HL-60 (cell line): Measurements from ENCODE around the gene AP3S1.

Source experiments
- DNase-seq, 2 experiments: peaks; one replicate each; pipeline ENCODE4 v3.0.0-alpha.2; 2010 to 2020; ENCODE audit warnings: low read depth in 1 of 2, low spot score in 1 of 2
- H3K27ac ChIP-seq: fragments of 250-450 bp; sonication (Bioruptor Pico); replicated peaks from 2 replicates; pipeline ENCODE4 v1.5.1; 2020; ENCODE audit warnings: mild to moderate bottlenecking, moderate library complexity
- H3K27me3 ChIP-seq: fragments of 250-450 bp; sonication (Bioruptor Pico); 2 replicates; pipeline ENCODE4 v1.5.1; 2021; ENCODE audit warnings: mild to moderate bottlenecking, moderate library complexity; ENCODE audit not compliant: insufficient read depth, poor library complexity, severe bottlenecking
- H3K4me3 ChIP-seq: replicated peaks from 2 replicates; pipeline ENCODE4 v1.5.1; 2011; ENCODE audit warnings: mild to moderate bottlenecking, control low read depth, low read length; ENCODE audit not compliant: insufficient read depth
- CTCF ChIP-seq: IDR thresholded peaks from one replicate; pipeline ENCODE4 v1.5.1; 2011; ENCODE audit warnings: low read length, control low read depth, inconsistent platforms; ENCODE audit not compliant: insufficient read depth
- GABPA ChIP-seq: IDR thresholded peaks from 2 replicates; pipeline ENCODE4 v1.6.1; 2012; ENCODE audit warnings: low read depth
- POLR2AphosphoS5 ChIP-seq: IDR thresholded peaks from 2 replicates; pipeline ENCODE4 v1.6.1; 2012; ENCODE audit warnings: low read depth
- REST ChIP-seq: IDR thresholded peaks from 2 replicates; pipeline ENCODE4 v1.6.1; 2012; ENCODE audit warnings: low read depth; ENCODE audit not compliant: insufficient replicate concordance
- SPI1 ChIP-seq: IDR thresholded peaks from 2 replicates; pipeline ENCODE4 v1.6.1; 2012; ENCODE audit warnings: low read depth, mild to moderate bottlenecking, borderline replicate concordance
- long read RNA-seq: library from polyadenylated mRNA; unstranded; transcript quantifications from one replicate; pipeline ENCODE4 v2.0.0, GENCODE V29; 2020

Gene AP3S1
- long read RNA-seq, transcript AP3S1-201 (6 exons, 1,730 nt) = major isoform, 119 of 134 reads
- long read RNA-seq, partial matches to known transcripts = 5 of 134 reads
- long read RNA-seq, other reads (novel, unspliced or antisense) = 9 of 134 reads

GRCh38 chr5:115841382-115842088 lies at the start of gene AP3S1, which contains the start of gene ATG12:
Gene AP3S1 (plus strand): TSS chr5:115841935. CDS start chr5:115842038, 103 bp downstream.
Gene ATG12 (minus strand): TSS chr5:115841565. CDS start chr5:115841552, 13 bp downstream.
- TF ChIP-seq POLR2AphosphoS5 (peak; percentile 59), REST (peak; percentile 47), CTCF (no peak), GABPA (peak; percentile 82), SPI1 (peak; percentile 80; the same call in 1 of the 2 replicates)
- peak; percentile 65 to 86 for DNase-seq
- Histone ChIP-seq H3K4me3 (peak within 1 kb of the TSS; percentile 71), H3K27me3 (no peaks in the 10 kb centered on the region), H3K27ac (peak within 1 kb of the TSS; percentile 98)

GRCh38 chr5:115795700-115796099 lies 46.0 kb upstream of the AP3S1 start:
- Histone ChIP-seq H3K4me3 (no peak overlapping the region), H3K27me3 (no peaks in the 10 kb centered on the region), H3K27ac (no peak overlapping the region)
- DNase-seq = no peak
- TF ChIP-seq REST (no peak), SPI1 (no peak), GABPA (no peak), CTCF (no peak), POLR2AphosphoS5 (no peak)

GRCh38 chr5:115796656-115797055 lies 45.1 kb upstream of the AP3S1 start:
- TF ChIP-seq CTCF = no peak
- TF ChIP-seq GABPA = no peak
- TF ChIP-seq POLR2AphosphoS5 = no peak
- TF ChIP-seq SPI1 = no peak
- TF ChIP-seq REST = no peak
- DNase-seq = no peak
- H3K27ac ChIP-seq = no peak overlapping the region

More at GRCh38 chr5:115796656-115797055, 45.1 kb upstream of the AP3S1 start:
- no peak overlapping the region for H3K4me3 ChIP-seq
- no peaks in the 10 kb centered on the region for H3K27me3 ChIP-seq
